Activated T-cell treated with anti-CD3 and anti-CD28 coated beads for 48 hours (primary cell): ENCODE measurements around the gene ERGIC1.
A peak's percentile ranks its signal among the peaks of the same experiment; 100 is the strongest.

Experiments used
- DNase-seq: peaks from one replicate; pipeline ENCODE4 v3.0.0-alpha.2; 2020; ENCODE audit warnings: low read depth

Gene ERGIC1

DNA sequence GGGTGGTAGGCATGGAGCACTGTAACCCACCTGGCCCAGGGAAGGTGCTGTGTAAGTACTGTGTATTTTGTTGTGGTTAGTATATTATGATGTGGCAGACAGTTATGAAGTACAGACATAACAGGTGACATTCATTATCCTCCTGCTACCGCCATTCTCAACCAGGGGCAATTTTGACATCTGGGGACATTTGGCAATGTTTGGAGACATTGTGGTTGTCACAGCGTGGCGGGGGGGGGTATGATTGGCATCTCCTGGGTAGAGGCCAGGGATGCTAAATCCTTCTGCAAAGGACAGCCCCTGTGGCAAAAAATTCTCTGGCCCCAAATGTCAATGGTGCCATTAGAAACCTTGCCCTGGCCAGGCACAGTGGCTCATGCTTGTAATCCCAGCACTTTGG, 115.4 kb downstream of the ERGIC1 start:
- no peak for DNase-seq

DNA sequence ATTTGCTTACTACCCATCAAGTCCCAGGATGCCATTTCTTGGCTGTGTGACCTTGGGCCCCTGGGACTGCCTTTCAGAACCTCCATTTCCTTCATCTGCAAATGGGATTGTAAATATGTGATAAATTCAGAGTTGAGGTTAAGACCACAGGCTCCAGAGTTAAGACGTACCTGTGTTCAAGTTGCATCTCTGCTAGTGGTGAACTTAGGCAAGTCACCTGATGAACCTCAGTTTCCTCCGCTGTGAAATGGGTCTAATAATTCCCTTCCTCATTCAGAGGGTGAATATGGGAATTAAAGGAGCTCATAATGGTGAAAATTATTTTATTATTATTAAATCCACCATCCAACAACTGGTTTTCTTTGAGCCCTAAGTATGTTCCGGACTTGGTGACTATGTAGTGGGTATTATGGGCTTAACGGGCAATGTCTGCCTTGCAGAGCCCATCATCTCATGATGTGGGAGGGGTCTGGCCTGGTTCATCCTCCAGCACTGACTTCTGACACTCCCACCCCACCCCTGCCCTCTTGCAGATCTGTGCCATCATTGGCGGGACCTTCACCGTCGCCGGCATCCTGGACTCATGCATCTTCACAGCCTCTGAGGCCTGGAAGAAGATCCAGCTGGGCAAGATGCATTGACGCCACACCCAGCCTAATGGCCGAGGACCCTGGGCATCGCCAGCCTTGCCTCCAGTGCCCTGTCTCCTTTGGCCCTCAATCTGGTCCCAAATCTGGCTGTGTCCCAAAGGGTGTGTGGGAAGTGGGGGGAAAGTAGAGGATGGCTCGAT, 116.3 kb downstream of the ERGIC1 start:
- DNase-seq, result no peak

DNA sequence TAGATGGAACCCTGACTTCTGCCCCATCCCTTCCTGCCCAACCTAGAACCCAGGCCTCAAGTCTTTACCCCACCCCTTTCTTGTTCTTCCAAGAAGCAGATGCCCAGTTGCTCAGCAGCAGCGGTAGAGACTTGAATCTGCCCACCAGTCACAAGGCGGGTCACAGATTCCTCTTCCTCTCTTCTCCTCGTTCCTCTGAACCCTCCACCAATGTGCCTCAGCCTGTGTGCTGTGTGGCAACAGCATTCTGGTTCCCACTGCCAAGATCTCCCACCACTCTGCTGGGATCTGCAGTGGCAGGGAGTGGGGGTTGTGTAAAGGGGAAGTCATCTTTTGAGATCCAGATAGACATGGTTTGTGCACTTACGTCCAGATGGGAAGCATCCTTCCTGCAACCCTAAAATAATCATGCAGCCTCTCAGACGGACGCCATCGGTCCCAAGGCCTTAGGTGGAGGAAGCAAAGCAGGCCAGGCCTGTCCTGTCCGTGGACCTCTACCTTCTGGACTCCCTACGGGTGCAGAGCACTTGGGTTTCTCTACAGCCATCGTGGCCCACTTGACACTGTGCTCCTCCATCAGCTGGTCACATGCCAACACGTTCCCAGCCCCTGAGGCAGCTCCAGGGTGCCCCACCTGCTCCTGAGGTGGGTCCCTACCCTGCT, 117.5 kb downstream of the ERGIC1 start:
- DNase-seq, result no peak

DNA sequence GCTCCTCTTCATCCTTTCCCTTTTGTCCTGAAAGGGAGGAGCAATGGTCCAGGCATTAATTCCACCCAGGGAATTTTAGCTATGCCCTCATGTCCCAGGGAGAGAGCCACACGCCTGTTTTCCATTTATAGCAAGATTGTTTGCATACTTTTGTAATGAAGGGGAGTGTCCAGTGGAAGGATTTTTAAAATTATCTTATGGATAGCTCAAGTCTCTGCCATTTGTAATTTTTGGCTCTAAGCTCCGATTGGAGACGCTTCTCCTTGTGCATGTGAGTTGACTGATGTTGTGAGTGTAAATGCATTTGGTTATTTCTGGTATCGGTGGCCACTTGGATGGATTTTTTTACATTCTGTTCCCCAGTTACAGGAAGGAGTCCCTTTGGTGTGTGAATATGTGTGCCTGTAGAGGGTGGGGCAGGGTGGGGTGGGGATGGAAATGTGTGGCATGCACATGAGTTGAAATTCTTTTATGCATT, 118.0 kb downstream of the ERGIC1 start:
- DNase-seq, result no peak

DNA sequence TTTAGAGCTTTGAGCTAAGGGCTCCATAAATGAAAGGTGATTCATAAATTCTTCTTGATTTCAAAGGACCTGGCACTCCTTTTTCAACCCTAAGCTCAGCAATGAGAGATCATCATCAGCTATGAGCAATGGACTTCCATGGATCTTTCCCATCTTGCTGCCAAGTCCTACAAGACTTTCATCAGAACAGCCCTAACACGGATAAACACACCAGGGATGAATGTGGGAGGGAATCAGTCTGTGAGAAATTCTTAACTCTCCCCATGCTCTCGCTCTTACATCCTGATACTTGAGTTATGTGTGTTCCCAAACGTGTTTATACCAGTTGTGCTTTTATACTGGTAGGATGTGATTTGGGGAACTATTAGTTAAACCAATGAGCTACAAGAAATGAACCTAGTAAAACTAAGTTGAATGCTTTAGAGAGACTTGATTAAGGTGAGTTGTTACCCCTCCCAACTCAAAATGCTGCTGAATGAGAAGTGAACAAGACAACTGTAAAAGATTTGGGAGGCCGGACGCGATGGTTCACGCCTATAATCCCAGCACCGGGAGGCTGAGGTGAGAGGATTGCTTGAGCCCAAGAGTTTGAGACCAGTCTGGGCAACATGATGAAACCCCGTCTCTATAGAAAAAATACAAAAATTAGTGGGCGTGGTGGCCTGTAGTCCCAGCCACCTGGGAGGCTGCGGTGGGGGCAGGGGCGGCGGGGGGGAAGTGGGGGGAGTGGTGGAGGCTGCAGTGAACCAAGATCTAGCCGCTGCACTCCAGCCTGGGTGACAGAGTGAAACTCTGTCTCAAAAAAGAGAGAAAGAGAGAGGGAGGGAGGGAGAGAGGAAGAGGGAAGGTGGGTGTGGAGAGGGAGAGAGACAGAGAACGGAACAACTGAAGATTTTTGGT, 120.0 kb downstream of the ERGIC1 start:
- DNase-seq, result no peak

DNA sequence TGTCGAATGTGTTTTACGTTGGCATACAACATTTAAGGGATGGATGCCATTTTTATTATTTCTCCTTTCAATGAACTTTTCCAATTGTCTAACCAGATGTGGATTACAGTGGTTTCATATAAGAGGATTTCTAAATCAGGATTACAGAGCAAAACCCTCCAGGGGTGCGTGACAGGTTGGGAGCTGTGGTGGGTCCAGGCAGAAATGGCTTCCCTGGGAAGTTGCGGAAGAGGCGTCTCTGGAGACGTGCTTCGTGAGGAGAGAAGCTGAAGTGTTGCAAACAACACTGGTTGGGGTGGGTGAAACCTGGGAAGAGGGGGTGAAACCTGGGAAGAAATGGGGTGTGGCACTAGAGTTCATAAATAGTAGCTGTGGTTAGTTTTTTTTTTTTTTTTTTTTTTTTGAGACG, 120.7 kb downstream of the ERGIC1 start:
- no peak for DNase-seq

DNA sequence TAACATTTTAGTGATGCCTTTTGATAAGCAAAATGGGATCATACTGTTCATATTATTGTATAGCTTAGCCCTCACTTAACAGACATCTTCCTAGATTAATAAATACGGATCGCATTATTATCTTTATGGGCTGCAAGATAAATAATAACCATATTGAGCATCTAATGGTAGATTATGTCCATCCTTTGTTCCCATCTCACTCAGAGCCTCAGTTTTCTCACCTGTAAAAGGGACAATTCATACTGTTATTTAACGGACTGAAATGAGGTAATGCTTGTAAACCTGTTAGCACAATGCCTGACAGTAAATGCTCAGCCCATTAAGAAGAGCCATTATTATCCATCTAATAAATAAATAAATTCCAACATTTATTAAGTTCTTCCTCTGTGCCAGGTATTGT, 122.2 kb downstream of the ERGIC1 start:
- DNase-seq, result no peak

DNA sequence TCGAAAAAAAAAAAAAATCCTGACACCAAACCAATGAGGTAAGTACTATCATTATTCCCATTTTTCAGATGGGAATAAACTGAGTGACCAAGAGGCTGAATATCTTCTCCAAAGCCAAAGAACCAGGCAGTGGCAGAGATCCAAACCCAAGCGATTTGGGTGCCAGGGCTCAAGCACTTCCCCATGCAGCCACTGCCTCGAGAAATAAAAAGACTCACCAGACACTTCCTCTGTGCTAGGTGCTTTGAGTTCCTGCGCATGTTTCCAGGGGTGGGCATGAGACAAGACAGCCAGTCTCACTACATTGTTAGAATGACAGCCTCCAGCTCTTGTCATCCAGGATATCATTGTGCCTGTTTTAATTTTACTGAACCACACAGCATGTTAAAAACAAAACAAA, 122.9 kb downstream of the ERGIC1 start:
- DNase-seq, result no peak

DNA sequence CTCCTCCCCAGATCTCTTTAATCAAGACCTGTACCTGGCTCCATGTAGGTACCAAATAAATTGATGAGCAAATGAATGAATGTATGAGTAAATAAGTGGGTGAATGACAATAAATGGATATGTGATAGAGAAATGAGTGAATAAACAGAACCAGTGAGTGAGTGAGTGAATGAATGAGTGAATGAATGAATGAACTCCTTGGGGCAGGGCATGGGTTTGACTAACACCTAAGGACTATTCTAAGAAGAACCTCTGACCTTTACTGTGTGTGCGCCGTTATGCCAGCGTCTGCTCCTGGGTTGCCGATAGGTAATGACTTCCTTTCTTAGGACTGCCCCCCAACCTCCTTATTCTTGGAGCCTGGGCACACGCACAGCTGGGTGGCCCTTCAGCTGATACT, 123.4 kb downstream of the ERGIC1 start:
- DNase-seq, result no peak

DNA sequence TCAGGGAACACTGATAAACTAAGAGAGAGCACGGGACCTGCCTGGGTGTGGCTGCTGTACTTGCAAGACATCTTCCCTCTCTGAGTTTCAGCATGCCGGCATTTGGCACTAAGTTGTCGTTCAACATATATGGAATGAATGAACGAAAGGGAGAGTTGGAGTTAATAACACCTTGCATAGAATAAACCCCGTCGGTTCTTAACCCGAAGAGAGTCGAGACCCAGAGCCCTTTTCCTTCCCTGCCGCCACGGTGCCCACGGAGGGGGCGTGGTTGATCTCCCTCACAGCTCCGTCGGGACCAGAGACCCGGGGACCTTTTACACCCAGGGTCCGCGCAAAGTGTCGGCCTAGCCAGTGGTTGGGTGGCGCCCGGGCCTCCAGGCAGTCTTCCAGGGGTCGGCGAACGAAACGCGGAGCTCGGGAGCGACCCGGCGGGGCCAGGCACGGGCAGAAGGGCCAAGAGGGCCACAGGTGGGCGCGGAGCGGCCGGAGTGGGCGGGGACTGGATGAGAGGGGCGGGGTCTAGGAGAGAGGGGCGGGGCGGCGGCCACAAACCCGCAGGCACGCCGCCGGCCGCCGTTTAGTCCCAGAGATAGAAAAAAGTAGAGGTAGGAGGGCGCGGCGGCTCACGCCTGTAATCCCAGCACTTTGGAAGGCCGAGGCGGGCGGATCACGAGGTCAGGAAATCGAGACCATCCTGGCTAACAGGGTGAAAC, 124.4 kb downstream of the ERGIC1 start:
- DNase-seq, result peak; percentile 53

DNA sequence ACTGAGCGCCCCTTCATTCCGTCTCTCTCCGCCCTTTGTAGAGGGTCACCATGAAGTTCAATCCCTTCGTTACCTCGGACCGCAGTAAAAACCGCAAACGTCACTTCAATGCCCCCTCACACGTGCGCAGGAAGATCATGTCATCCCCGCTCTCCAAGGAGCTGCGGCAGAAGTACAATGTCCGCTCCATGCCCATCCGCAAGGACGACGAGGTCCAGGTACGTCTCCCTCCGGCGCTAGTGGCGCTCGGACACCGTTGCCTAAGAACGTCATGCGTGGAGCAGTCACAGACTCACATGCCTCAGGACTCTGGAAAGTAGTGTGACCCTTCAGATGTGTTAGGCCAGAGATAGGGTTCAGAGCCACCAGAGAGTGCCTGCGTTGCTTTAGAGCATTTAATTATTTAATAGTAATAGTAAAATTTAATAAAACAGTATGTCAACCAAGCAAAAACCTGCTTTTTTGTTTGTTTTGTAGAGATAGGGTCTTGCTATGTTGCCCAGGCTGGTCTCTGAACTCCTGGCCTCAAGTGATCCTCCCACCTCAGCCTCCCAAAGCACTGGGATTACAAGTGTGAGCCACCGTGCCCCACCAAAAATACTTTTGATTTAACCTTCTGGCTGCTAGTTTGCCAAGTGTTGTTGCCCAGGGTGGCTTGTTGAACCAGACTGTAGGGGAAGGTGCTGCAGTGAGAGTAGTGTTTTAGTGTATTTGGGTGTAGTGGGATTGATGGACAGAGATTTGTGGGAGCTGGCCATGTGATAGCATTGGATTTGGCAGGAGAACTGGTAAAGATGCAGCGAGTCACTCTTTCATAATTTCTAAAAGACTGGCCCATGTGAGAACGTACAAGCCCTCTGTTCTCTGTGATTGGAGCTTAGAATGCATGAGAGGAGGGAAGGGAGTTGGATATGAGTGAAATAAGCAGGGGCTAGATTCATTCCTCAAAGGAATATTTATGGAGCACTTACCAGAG, 126.1 kb downstream of the ERGIC1 start:
- DNase-seq, result no peak

DNA sequence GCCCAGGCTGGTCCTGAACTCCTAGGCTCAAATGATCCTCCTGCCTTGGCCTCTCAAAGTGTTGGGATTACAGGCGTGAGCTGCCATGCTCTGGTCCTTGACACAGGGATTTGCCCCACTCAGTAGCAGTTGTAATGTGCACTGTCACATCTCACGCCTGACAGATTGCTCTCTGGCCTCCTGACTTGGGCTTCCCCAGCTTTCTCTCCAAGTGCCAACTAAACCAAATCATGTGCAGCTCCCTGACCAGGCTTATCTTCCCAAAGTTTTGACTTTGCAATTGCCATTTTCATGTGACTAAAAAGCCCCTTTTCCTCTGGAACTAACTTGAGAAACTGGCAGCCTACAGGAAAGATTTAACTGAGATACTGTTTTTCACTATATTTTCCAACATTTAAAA, 135.9 kb downstream of the ERGIC1 start:
- DNase-seq, result no peak

DNA sequence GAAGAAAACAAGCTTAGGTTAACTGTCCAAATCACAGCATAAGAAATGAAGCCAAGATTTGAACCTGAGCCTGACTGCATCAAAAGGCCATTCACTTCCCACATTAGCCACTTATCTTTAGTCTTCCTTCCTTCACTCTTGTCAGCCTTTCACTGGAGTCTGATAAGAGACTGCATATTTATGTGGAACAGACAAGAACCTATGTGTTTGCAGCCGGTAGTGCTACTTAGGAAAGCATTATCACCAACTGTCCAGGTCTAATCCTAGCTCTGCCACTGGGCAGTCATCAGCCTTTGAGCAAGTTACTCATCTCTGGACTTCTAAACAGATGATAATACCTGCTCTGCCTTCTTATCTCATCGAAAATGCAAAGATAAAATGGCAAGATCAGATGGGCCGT, 137.4 kb downstream of the ERGIC1 start:
- DNase-seq, result no peak

DNA sequence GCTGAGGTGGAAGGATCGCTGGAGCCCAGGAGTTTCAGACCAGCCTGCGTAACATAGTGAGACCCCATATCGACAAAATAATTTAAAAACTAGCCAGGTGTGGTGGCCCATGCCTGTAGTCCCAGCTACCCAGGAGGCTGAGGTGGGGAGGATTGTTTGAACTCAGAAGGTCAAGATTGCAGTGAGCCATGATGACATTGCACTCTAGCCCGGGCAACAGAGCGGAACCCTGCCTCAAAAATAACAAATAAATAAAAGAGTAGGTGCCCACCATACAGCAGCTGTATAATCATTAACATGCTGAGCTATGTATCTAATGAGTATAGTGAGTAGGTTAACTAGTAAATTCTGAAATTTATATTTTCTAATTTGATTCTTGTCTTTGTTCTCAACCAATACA, 138.5 kb downstream of the ERGIC1 start:
- DNase-seq, result no peak

DNA sequence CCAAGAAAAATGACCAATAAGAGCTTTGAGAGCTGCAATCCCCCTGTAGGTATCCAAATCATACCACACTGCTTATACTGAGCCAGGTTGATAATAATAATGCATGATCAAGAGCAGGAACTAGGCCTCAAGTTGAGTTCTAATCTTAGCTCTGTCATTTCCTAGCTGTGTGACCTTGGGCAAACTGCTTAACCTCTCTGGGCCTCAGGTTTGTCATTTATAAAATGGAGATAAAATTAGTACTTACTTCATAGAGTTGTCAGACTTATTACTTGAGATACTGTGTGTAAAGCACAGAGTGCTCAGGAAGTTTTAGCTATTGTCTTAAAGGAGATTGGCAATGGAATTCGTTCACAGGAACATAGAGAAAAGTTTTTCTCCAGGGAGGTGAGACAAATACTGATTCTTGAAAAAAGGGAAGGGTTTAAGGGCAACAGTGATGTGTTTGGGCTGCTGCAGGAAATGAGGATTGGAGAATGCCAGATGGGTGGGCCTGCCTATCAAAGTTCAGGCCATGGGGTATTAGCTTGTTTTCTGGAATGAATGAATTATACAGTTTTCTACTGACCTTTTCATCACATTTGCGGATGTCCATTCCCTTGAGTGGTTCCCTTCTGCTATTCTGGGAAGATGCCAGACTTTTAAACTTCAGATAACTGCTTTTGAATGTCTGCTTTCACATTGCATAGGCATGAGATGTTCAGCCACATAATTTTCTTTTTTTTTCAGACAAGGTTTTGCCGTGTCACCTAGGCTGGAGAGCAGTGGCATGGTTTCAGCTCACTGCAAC, 139.3 kb downstream of the ERGIC1 start:
- no peak for DNase-seq

DNA sequence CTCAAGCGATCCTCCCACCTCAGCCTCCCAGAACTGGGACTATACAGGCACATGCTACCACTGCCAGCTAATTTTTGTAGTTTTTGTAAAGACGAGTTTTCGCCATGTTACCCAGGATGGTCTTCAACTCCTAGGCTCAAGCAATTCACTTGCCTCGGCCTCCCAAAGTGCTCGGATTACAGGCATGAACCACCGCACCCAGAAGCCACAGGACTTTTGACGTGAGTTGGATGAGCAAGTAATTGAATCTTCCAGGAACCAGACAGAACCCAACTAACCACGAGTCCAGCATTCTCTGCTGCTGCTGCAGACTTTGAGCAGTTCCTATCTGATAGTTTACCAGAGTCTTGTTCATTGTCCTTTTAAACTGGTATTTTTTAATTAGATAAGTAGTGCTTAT, 139.9 kb downstream of the ERGIC1 start:
- DNase-seq, result no peak

DNA sequence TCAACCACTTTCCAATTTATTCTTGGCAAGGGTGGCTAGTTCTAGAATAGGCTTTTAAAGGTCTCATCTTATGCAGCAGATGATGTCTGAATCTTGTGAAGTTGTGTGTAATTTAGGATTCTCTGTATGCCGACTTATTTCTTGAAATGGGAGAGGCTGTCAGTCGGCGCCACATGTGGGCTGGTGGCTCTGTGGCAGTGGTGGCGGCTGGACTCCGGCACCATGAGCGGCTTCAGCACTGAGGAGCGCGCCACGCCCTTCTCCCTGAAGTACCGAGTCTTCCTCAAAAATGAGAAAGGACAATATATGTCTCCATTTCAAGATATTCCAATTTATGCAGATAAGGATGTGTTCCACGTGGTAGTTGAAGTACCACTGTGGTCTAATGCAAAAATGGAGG, 141.2 kb downstream of the ERGIC1 start:
- DNase-seq, result no peak

DNA sequence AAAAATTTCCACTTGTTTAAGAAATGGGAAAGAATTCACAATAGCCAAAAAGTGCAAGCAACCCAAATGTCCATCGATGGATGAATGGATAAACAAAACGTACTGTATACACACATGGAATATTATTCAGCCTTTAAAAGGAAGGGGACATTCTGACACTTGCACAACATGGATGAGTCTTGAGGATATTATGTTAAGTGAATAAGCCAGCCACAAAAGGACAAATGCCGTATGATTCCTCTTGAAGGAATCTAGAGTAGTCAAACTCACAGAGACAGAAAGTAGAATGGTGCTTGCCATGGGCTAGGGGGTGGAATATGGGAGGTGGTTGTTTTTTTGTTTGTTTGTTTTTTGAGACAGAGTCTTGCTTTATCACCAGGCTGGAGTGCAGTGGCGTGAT, 145.7 kb downstream of the ERGIC1 start:
- no peak for DNase-seq

DNA sequence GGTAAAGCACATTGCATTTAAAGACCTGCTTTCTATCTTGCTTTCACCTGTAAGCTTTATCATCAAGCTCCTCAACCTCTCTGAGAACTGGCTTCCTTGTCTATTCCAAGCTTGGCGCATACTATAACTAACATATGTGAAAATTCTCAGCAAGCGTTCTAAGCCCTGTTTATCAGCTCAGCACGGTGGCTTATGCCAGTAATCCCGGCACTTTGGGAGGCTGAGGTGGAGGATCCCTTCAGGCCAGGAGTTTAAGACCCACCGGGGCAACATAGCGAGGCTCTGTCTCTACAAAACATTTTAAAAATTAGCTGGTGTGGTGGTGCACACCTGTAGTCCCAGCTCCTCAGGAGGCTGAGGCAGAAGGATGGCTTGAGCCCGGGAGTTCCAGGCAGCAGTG, 147.9 kb downstream of the ERGIC1 start:
- DNase-seq, result no peak
